H9 (cell line): Measurements from ENCODE around the gene NINL. TPM values are rescaled to one million over a fixed set of nuclear protein-coding genes. Genes with fewer than 3 reads are reported as not detected.

Experiments
- DNase-seq: peaks from one replicate; pipeline ENCODE4 v3.0.0-alpha.2; 2017
- H2AFZ ChIP-seq: one replicate; pipeline ENCODE4 v1.6.1; 2013; ENCODE audit warnings: mild to moderate bottlenecking, low read length, control low read depth, moderate library complexity
- H2AK5ac ChIP-seq: 2 replicates; pipeline ENCODE4 v1.6.1; 2013; ENCODE audit warnings: low read length, control low read depth, mixed read lengths; ENCODE audit not compliant: insufficient read length
- H2BK120ac ChIP-seq: one replicate; pipeline ENCODE4 v1.6.1; 2013; ENCODE audit warnings: low read depth, mild to moderate bottlenecking, low read length, control low read depth, inconsistent platforms; ENCODE audit not compliant: poor library complexity, severe bottlenecking
- H2BK12ac ChIP-seq: 2 replicates; pipeline ENCODE4 v1.6.1; 2013; ENCODE audit warnings: low read length, control low read depth, mixed read lengths, low read depth; ENCODE audit not compliant: insufficient read length
- H2BK15ac ChIP-seq: 2 replicates; pipeline ENCODE4 v1.6.1; 2013; ENCODE audit warnings: low read depth, low read length, control low read depth
- H2BK20ac ChIP-seq: one replicate; pipeline ENCODE4 v1.6.1; 2013; ENCODE audit warnings: low read depth, mild to moderate bottlenecking, low read length, control low read depth, inconsistent platforms; ENCODE audit not compliant: poor library complexity, severe bottlenecking
- H2BK5ac ChIP-seq: 2 replicates; pipeline ENCODE4 v1.6.1; 2013; ENCODE audit warnings: low read length, control low read depth, mixed read lengths; ENCODE audit not compliant: insufficient read length
- H3K14ac ChIP-seq: 2 replicates; pipeline ENCODE4 v1.6.1; 2013; ENCODE audit warnings: low read length, control low read depth; ENCODE audit not compliant: insufficient read depth
- H3K18ac ChIP-seq: 2 replicates; pipeline ENCODE4 v1.6.1; 2013; ENCODE audit warnings: low read depth, mild to moderate bottlenecking, mixed read lengths, low read length, control low read depth; ENCODE audit not compliant: insufficient read length
- H3K23ac ChIP-seq: 2 replicates; pipeline ENCODE4 v1.6.1; 2013; ENCODE audit warnings: low read length, control low read depth, mixed read lengths, low read depth; ENCODE audit not compliant: insufficient read length
- H3K23me2 ChIP-seq: 2 replicates; pipeline ENCODE4 v1.6.1; 2013; ENCODE audit warnings: low read depth, mild to moderate bottlenecking, mixed read lengths, low read length, control low read depth; ENCODE audit not compliant: insufficient read length, poor library complexity, severe bottlenecking
- H3K27ac ChIP-seq: 2 replicates; pipeline ENCODE4 v1.5.1; 2013; ENCODE audit warnings: low read length, control low read depth, mixed read lengths, low read depth; ENCODE audit not compliant: insufficient read length
- H3K27me3 ChIP-seq: 2 replicates; pipeline ENCODE4 v1.6.1; 2013; ENCODE audit warnings: low read length, control low read depth, inconsistent platforms; ENCODE audit not compliant: insufficient read depth
- H3K4ac ChIP-seq: 2 replicates; pipeline ENCODE4 v1.6.1; 2013; ENCODE audit warnings: low read depth, mild to moderate bottlenecking, control low read depth, inconsistent platforms, low read length, moderate library complexity
- H3K4me1 ChIP-seq: 2 replicates; pipeline ENCODE4 v1.6.1; 2013; ENCODE audit warnings: low read length, control low read depth, inconsistent platforms; ENCODE audit not compliant: insufficient read depth
- H3K4me2 ChIP-seq: 2 replicates; pipeline ENCODE4 v1.6.1; 2013; ENCODE audit warnings: low read length, control low read depth, mixed read lengths; ENCODE audit not compliant: insufficient read length, insufficient read depth
- H3K56ac ChIP-seq: 2 replicates; pipeline ENCODE4 v1.6.1; 2013; ENCODE audit warnings: low read depth, mild to moderate bottlenecking, mixed read lengths, low read length, control low read depth; ENCODE audit not compliant: insufficient read length
- H3K79me1 ChIP-seq: 2 replicates; pipeline ENCODE4 v1.6.1; 2013; ENCODE audit warnings: low read depth, mild to moderate bottlenecking, moderate library complexity, low read length, control low read depth, inconsistent platforms; ENCODE audit not compliant: insufficient read depth, poor library complexity, severe bottlenecking
- H3K79me2 ChIP-seq: 2 replicates; pipeline ENCODE4 v1.6.1; 2013; ENCODE audit warnings: low read length, control low read depth, inconsistent platforms; ENCODE audit not compliant: insufficient read depth
- H3K9ac ChIP-seq: 2 replicates; pipeline ENCODE4 v1.6.1; 2013; ENCODE audit warnings: low read length, control low read depth, mixed read lengths; ENCODE audit not compliant: insufficient read length; ENCODE audit errors: extremely low read depth
- H3K9me3 ChIP-seq: one replicate; pipeline ENCODE4 v1.6.1; 2013; ENCODE audit warnings: low read depth, low read length, inconsistent platforms; ENCODE audit not compliant: control insufficient read depth
- H3T11ph ChIP-seq: one replicate; pipeline ENCODE4 v1.6.1; 2013; ENCODE audit warnings: mild to moderate bottlenecking, low read length, control low read depth, inconsistent platforms
- H4K20me1 ChIP-seq: one replicate; pipeline ENCODE4 v1.6.1; 2013; ENCODE audit not compliant: control insufficient read depth, insufficient read length, insufficient read depth
- H4K5ac ChIP-seq: 2 replicates; pipeline ENCODE4 v1.6.1; 2013; ENCODE audit warnings: low read depth, mild to moderate bottlenecking, mixed read lengths, low read length, control low read depth; ENCODE audit not compliant: insufficient read length
- H4K8ac ChIP-seq: replicated peaks from 2 replicates; pipeline ENCODE4 v1.6.1; 2013; ENCODE audit warnings: low read length, control low read depth, mixed read lengths, low read depth; ENCODE audit not compliant: insufficient read length
- H4K91ac ChIP-seq: 2 replicates; pipeline ENCODE4 v1.6.1; 2013; ENCODE audit warnings: low read depth, mild to moderate bottlenecking, moderate library complexity, mixed read lengths, low read length, control low read depth; ENCODE audit not compliant: insufficient read length
- H3K27ac Mint-ChIP-seq, 3 experiments: 2 replicates in 2 of 3; 3 replicates in 1 of 3; pipeline ENCODE4 v1.8.0; 2020 to 2021; ENCODE audit warnings: mixed read lengths in 3 of 3, mild to moderate bottlenecking in 1 of 3, moderate library complexity in 1 of 3
- H3K27me3 Mint-ChIP-seq: 2 replicates; pipeline ENCODE4 v1.8.0; 2021; ENCODE audit warnings: low read depth, mild to moderate bottlenecking, moderate library complexity, mixed read lengths
- H3K36me3 Mint-ChIP-seq, 3 experiments: 2 replicates in 2 of 3; 3 replicates in 1 of 3; pipeline ENCODE4 v1.8.0; 2020 to 2021; ENCODE audit warnings: low read depth in 3 of 3, mixed read lengths in 3 of 3; ENCODE audit not compliant: insufficient read depth in 1 of 3
- H3K4me1 Mint-ChIP-seq, 2 experiments: 2 replicates each; pipeline ENCODE4 v1.8.0; 2020; ENCODE audit warnings: mixed read lengths in 2 of 2
- H3K4me3 Mint-ChIP-seq, 2 experiments: 2 replicates in 1 of 2; 3 replicates in 1 of 2; pipeline ENCODE4 v1.8.0; 2020 to 2021; ENCODE audit warnings: mild to moderate bottlenecking in 2 of 2, mixed read lengths in 2 of 2, moderate library complexity in 1 of 2
- H3K9me3 Mint-ChIP-seq, 2 experiments: 2 replicates in 1 of 2; 3 replicates in 1 of 2; pipeline ENCODE4 v1.8.0; 2020; ENCODE audit warnings: mild to moderate bottlenecking in 2 of 2, mixed read lengths in 2 of 2, moderate library complexity in 1 of 2
- CTCF ChIP-seq: fragments of 200-600 bp; sonication (generic); conservative IDR thresholded peaks from 3 replicates; pipeline ENCODE4 v1.8.0; 2021; ENCODE audit warnings: antibody characterized with exemption, mild to moderate bottlenecking
- WGBS: extraction: QIAGEN DNeasy Blood & Tissue Kit; methylation state at CpG from one replicate; pipeline ENCODE4 v1.1.7; 2013; ENCODE audit warnings: missing lambda C conversion rate, low lambda C conversion rate, mixed read lengths; ENCODE audit not compliant: insufficient read length; ENCODE audit errors: extremely low coverage; 5-methylcytosine and 5-hydroxymethylcytosine counted together
- total RNA-seq: library from RNA; stranded (reverse); gene quantifications from 2 replicates; pipeline ENCODE4 v1.2.1, GENCODE V29; 2021

Gene NINL
- total RNA-seq, 1 experiment from 2014 or later, result 34.3 TPM

DNA sequence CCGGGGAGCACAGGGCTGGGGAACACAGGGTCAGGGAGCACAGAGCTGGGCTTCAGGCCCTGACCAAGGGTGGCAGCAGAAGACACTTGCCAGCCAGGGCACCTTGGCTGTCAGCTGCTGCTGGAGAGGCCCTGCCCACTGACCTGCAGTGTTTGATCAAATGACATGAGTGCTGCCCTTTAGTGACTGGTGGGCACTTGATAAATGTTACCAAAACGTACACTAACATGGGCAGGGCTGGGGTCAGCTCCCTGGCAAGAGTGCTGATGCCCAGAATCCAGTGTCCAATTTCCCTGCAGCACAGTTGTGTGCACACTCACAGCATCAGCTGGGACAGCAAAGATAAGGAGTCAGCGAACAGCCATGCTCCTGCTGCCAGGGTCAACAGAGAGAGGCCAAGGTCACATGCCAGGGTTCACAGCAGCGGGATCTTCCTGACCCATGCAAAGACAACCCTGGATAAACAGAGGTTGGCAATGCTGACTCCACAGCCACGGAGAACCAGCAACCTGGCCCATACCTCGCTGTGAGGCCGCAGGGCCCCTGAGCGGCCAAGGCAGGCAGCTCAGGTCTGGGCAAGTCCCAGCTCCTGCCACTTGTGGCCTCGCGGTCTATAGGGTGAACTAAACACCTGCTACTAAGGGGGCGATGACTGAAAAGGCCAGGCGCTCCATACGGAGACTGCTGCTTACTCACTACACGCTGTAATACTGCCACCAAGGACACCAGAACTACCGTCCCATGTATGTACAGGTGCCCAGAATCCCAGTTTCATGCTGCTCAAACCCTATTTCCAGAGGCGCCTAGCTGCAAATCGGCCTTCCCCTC lies 46.3 kb downstream of the NINL start:
- H3K27me3 Mint-ChIP-seq, result no peaks in the 10 kb centered on the region
- Histone ChIP-seq H3K4me2 (no peak overlapping the region), H3K79me1 (peaks cover 3% of the 10 kb centered on the region), H2AFZ (no peak overlapping the region), H3K23ac (no peak overlapping the region), H3K14ac (0 out of 2 replicates have a peak overlapping the region, but pooled peaks have one; percentile 18), H4K8ac (no peak overlapping the region), H3K27ac (no peak overlapping the region), H2BK12ac (no peak overlapping the region), H3K27me3 (no peaks in the 10 kb centered on the region), H3K9ac (no peak overlapping the region), H2BK15ac (no peak overlapping the region), H2BK120ac (no peak overlapping the region), H4K20me1 (peaks cover 4% of the 10 kb centered on the region), H2BK5ac (no peak overlapping the region), H4K91ac (no peak overlapping the region), H3K79me2 (peaks cover 6% of the 10 kb centered on the region; the same call in 1 of the 2 replicates), H2AK5ac (no peak overlapping the region), H4K5ac (no peak overlapping the region), H3K4ac (no peak overlapping the region), H3K56ac (no peak overlapping the region), H3K9me3 (no peaks in the 10 kb centered on the region), H3T11ph (no peak overlapping the region), H3K18ac (no peak overlapping the region), H3K4me1 (peaks cover 5% of the 10 kb centered on the region; the same call in 1 of the 2 replicates), H3K23me2 (no peaks in the 10 kb centered on the region), H2BK20ac (no peak overlapping the region)
- no peak for TF ChIP-seq CTCF
- WGBS, result no CpG with 5 or more reads among the region's 17 CpGs
- no peaks in the 10 kb centered on the region for H3K9me3 Mint-ChIP-seq
- H3K4me1 Mint-ChIP-seq, result peaks cover 45 to 64% of the 10 kb centered on the region in 2 experiments
- no peak overlapping the region; a peak in 1 of 5 replicates for H3K4me3 Mint-ChIP-seq
- peak overlapping the region; percentile 36 to 99 (median 83); a peak in 5 of 7 replicates for H3K27ac Mint-ChIP-seq
- peaks cover 14 to 17% (median 17%) of the 10 kb centered on the region in 3 experiments for H3K36me3 Mint-ChIP-seq
- DNase-seq, result no peak
